SU-DHL-6 (cell line): ENCODE measurements around the gene MARCHF4.

Experiments used
- H2AFZ ChIP-seq: fragments of 200-600 bp; sonication (generic); 2 replicates; pipeline ENCODE4 v1.6.1; 2014; ENCODE audit warnings: low read depth, mild to moderate bottlenecking, moderate library complexity, mixed read lengths, antibody characterized with exemption, low read length; ENCODE audit not compliant: severe bottlenecking
- H3F3A ChIP-seq: fragments of 200-600 bp; shearing (Covaris generic); 2 replicates; pipeline ENCODE4 v1.6.0; 2016; ENCODE audit warnings: antibody characterized with exemption, mild to moderate bottlenecking; ENCODE audit not compliant: insufficient read depth
- H3K27ac ChIP-seq: fragments of 200-600 bp; sonication (generic); 2 replicates; pipeline ENCODE4 v1.5.1; 2016; ENCODE audit warnings: low read depth, mild to moderate bottlenecking, low read length, moderate library complexity, mixed read lengths
- H3K27me3 ChIP-seq: fragments of 200-600 bp; sonication (generic), shearing (Covaris generic); 2 replicates; pipeline ENCODE4 v1.6.0; 2014; ENCODE audit warnings: mild to moderate bottlenecking, low read length
- H3K36me3 ChIP-seq: fragments of 200-600 bp; sonication (generic); 2 replicates; pipeline ENCODE4 v1.6.1; 2014; ENCODE audit warnings: mild to moderate bottlenecking, low read length, mixed read lengths
- H3K4me2 ChIP-seq: fragments of 300-600, 200-600 bp; shearing (Covaris generic), sonication (generic); 2 replicates; pipeline ENCODE4 v1.6.0; 2014; ENCODE audit warnings: low read length, low read depth, mild to moderate bottlenecking; ENCODE audit not compliant: poor library complexity, severe bottlenecking
- H3K4me3 ChIP-seq: fragments of 200-600 bp; sonication (generic); 2 replicates; pipeline ENCODE4 v1.5.1; 2014; ENCODE audit warnings: antibody characterized with exemption, low read length, mild to moderate bottlenecking, mixed read lengths; ENCODE audit not compliant: insufficient read depth, poor library complexity, severe bottlenecking
- H3K79me2 ChIP-seq: fragments of 200-600 bp; sonication (generic); 2 replicates; pipeline ENCODE4 v1.6.1; 2014; ENCODE audit warnings: mild to moderate bottlenecking, low read length, moderate library complexity; ENCODE audit not compliant: insufficient read depth
- H3K9ac ChIP-seq: fragments of 200-600 bp; sonication (generic); 2 replicates; pipeline ENCODE4 v1.7.0; 2014; ENCODE audit warnings: mild to moderate bottlenecking, low read length
- H3K9me2 ChIP-seq: fragments of 200-600 bp; sonication (generic); replicated peaks from 2 replicates; pipeline ENCODE4 v1.6.1; 2014; ENCODE audit warnings: low read length; ENCODE audit not compliant: insufficient read depth
- H3K9me3 ChIP-seq: fragments of 200-600 bp; sonication (generic); 2 replicates; pipeline ENCODE4 v1.6.1; 2014; ENCODE audit warnings: low read length, mixed read lengths; ENCODE audit not compliant: insufficient read depth
- H4K20me1 ChIP-seq: fragments of 200-600 bp; sonication (generic); 2 replicates; pipeline ENCODE4 v1.6.1; 2014; ENCODE audit warnings: low read depth, mild to moderate bottlenecking, antibody characterized with exemption, low read length, moderate library complexity, mixed read lengths
- CTCF ChIP-seq: fragments of 200-600 bp; sonication (generic); IDR thresholded peaks from one replicate; pipeline ENCODE4 v1.5.1; 2017; ENCODE audit warnings: antibody characterized with exemption, mild to moderate bottlenecking, low read length, moderate library complexity; ENCODE audit not compliant: insufficient read depth, poor library complexity, severe bottlenecking
- EZH2phosphoT487 ChIP-seq: fragments of 200-600 bp; sonication (generic), shearing (Covaris generic); conservative IDR thresholded peaks from 2 replicates; pipeline ENCODE4 v1.6.1; 2018; ENCODE audit warnings: mild to moderate bottlenecking, antibody characterized with exemption, low read length, moderate library complexity, mixed read lengths

The MARCHF4 gene

GRCh38 chr2:216391401-216391800, 19.1 kb upstream of the MARCHF4 start:
- Histone ChIP-seq H4K20me1 (no peaks in the 10 kb centered on the region), H3K4me2 (no peak overlapping the region), H2AFZ (no peak overlapping the region), H3K9ac (no peak overlapping the region), H3K27ac (no peak overlapping the region), H3F3A (no peaks in the 10 kb centered on the region), H3K79me2 (no peaks in the 10 kb centered on the region), H3K36me3 (no peaks in the 10 kb centered on the region), H3K9me3 (no peaks in the 10 kb centered on the region), H3K4me3 (no peak overlapping the region), H3K9me2 (no peaks in the 10 kb centered on the region), H3K27me3 (no peaks in the 10 kb centered on the region)
- no peak for TF ChIP-seq CTCF

DNA sequence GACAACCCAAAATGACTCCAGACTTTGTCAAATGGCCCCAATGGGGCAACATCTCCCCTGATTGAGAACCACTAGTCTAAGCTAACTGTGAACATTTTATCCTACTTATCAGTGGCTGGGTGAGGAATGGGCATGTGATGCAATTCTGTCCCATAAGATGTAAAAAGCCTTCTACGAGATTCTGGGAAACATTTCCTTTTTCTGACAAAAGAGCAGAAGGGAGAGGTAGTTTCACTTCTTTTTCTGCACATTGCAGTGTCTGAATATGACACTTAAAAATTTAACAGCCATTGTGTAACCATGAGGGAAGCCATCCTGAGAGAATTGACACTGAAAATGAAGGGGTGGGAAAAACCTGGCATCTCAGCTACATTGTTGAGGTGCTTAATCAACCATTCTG, 17.3 kb upstream of the MARCHF4 start:
- Histone ChIP-seq H3F3A (no peaks in the 10 kb centered on the region), H3K79me2 (no peaks in the 10 kb centered on the region), H3K9me2 (no peaks in the 10 kb centered on the region), H3K27ac (no peak overlapping the region), H2AFZ (no peak overlapping the region), H4K20me1 (no peaks in the 10 kb centered on the region), H3K4me3 (no peak overlapping the region), H3K9me3 (no peaks in the 10 kb centered on the region), H3K36me3 (no peaks in the 10 kb centered on the region), H3K4me2 (no peak overlapping the region), H3K9ac (no peak overlapping the region), H3K27me3 (no peaks in the 10 kb centered on the region)
- no peak for TF ChIP-seq EZH2phosphoT487
- TF ChIP-seq CTCF: no peak

DNA sequence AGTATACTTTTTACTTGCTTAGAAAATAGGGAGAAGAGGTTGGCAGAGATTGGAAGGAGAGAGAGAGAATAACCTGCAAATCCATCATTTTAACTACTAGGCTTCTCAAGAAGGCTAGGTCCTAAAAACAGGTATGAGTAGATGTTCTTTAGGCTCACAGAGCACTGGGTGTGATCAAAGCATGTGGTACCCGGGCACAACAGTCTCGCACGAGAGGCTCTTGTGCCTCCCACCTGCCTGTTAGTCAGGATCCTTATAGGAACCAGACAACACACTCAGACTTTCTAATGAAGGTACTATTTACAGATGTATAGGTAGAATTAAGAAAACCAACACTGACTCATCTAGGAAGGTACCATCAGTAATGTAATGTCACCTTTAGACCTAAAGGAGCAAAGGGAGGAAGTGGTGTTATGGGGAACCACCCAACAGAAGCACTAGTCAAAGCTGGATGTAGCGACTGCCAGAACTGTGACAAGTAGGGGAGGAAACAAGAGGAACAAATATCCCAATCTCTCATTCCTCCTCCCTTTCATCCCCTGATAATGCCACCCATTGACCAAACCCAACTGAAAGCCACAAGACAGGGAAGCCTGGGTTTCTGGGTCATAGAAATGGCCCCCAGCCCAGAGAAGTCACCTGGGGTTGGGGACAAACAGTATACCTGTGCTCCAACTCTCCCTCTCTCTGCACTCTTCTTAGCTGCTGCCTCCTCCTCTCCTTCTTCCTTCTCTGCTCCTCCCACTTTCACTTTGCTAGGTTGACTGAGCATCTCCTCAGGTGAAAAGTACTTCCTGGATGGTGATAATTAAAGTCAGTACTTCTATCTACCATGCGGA, 16.0 kb upstream of the MARCHF4 start:
- no peak overlapping the region for H2AFZ ChIP-seq

More for the DNA sequence above, 16.0 kb upstream of the MARCHF4 start:
- Histone ChIP-seq H3K4me2 (no peak overlapping the region), H3K9ac (no peak overlapping the region), H3K9me2 (no peaks in the 10 kb centered on the region), H3K27ac (no peak overlapping the region), H3K4me3 (no peak overlapping the region), H3K36me3 (no peaks in the 10 kb centered on the region), H4K20me1 (no peaks in the 10 kb centered on the region), H3K79me2 (no peaks in the 10 kb centered on the region), H3K9me3 (no peaks in the 10 kb centered on the region), H3F3A (no peaks in the 10 kb centered on the region), H3K27me3 (no peaks in the 10 kb centered on the region)
- TF ChIP-seq CTCF (no peak), EZH2phosphoT487 (no peak)
